ENCODE results near the gene TENM4. TPM values are rescaled to one million over a fixed set of nuclear protein-coding genes. Genes with fewer than 3 reads are reported as not detected.

TENM4 gene
- total RNA-seq, 4 donors from 2014 or later: 5.5 to 12.3 (median 8.9) TPM

- no peak for ATAC-seq
- Histone ChIP-seq H3K4me3 (no peak overlapping the region), H3K27ac (no peak overlapping the region), H3K4me1 (no peaks in the 10 kb centered on the region), H3K9me3 (peaks cover 0 to 6% (median 0%) of the 10 kb centered on the region in 3 donors), H3K27me3 (no peaks in the 10 kb centered on the region), H3K36me3 (no peaks in the 10 kb centered on the region)
- TF ChIP-seq POLR2AphosphoS5 (IDR thresholded peaks at IDR 0.05) (no peak), EP300 (IDR thresholded peaks at IDR 0.05) (no peak), POLR2A (IDR thresholded peaks at IDR 0.05) (no peak), CTCF (IDR thresholded peaks at IDR 0.05) (no peak)
- WGBS, 2 donors (ENCODE audit: low coverage in 1 of 2): 63 to 79% methylated on average over 1 to 2 of the region's 3 CpGs
Observed at GRCh38 chr11:79381036-79381435, 59.8 kb downstream of the TENM4 start.

DNA sequence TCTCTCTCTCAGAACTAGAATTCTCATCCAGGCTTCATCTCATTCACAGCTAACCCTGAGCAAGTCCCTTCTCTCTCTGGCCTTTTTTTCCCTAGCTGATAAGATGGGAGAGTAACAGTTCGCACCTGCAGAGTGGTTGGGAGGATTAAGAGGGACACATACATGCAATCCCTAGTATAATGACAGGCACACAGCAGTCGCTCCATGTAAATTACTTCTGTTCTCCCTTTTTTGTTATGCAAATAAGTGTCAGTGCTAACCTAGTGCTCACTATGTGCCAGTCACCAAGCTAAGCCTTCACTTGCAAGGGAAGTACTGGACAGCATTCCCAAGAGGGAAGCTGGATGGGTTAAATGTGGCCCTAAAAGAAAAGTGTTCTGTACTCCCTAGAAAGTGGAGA, 63.4 kb downstream of the TENM4 start:
- WGBS, 2 donors (ENCODE audit: low coverage in 1 of 2): 65 to 100% methylated on average over 1 to 2 of the region's 2 CpGs
- Histone ChIP-seq H3K27me3 (no peaks in the 10 kb centered on the region), H3K36me3 (no peaks in the 10 kb centered on the region), H3K4me1 (no peaks in the 10 kb centered on the region), H3K9me3 (peaks cover 0 to 6% (median 0%) of the 10 kb centered on the region in 3 donors), H3K27ac (no peak overlapping the region), H3K4me3 (no peak overlapping the region)
- no peak for ATAC-seq
- TF ChIP-seq CTCF (IDR thresholded peaks at IDR 0.05): no peak
- no peak for TF ChIP-seq POLR2AphosphoS5 (IDR thresholded peaks at IDR 0.05)
- TF ChIP-seq POLR2A (IDR thresholded peaks at IDR 0.05): no peak
- TF ChIP-seq EP300 (IDR thresholded peaks at IDR 0.05): no peak

DNA sequence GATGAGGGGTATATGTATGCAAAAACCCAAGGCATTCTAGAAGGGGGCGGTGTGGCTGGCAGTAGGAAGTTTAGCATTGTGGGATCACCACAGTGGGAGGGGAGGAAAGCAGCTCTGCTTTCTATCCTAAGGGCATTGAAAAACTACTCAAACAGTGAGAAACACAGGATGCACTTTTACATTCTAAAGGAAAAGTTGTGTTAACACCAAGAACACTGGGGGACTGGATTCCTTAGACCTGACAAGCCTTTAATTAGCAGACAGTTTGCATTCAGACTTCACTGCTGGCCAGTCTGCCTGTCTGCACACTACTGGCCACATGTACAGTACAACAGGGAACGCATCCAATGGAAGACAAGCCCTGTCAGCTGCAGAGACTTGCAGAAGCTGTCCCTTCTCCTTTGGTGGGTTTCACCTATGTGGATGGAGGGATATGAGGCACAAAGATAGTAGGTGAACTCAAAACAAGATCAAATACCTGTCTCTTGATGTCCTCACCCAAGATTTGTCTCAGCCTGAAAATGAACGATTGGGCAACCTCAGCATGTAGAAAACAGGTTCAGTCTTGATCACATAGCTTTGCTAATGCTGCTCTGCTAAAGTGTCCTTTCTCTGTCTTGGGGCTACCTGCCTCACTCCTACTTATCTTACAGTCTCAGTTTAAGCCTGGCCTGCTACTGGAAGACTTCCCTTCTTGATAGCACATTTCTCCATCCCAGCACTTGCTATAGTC, 64.8 kb downstream of the TENM4 start:
- 67 to 74% methylated on average over 1 to 3 of the region's 3 CpGs for WGBS, 2 donors (ENCODE audit: low coverage in 1 of 2)
- Histone ChIP-seq H3K4me3 (no peak overlapping the region), H3K36me3 (no peaks in the 10 kb centered on the region), H3K9me3 (peaks cover 0 to 6% (median 0%) of the 10 kb centered on the region in 3 donors), H3K27me3 (no peaks in the 10 kb centered on the region), H3K27ac (no peak overlapping the region), H3K4me1 (no peaks in the 10 kb centered on the region)
- no peak for TF ChIP-seq EP300 (IDR thresholded peaks at IDR 0.05)
- no peak for TF ChIP-seq CTCF (IDR thresholded peaks at IDR 0.05)
- no peak for TF ChIP-seq POLR2A (IDR thresholded peaks at IDR 0.05)
- no peak for TF ChIP-seq POLR2AphosphoS5 (IDR thresholded peaks at IDR 0.05)
- ATAC-seq: no peak

- peaks cover 0 to 6% (median 0%) of the 10 kb centered on the region in 3 donors for H3K9me3 ChIP-seq
- TF ChIP-seq POLR2AphosphoS5 (IDR thresholded peaks at IDR 0.05): no peak
- TF ChIP-seq POLR2A (IDR thresholded peaks at IDR 0.05): no peak
- no peak for TF ChIP-seq CTCF (IDR thresholded peaks at IDR 0.05)
- TF ChIP-seq EP300 (IDR thresholded peaks at IDR 0.05): no peak
- no peak for ATAC-seq
- H3K36me3 ChIP-seq: no peaks in the 10 kb centered on the region
- H3K27me3 ChIP-seq: no peaks in the 10 kb centered on the region
- 72% methylated on average over 7 of the region's 7 CpGs for WGBS, 2 donors (ENCODE audit: low coverage in 1 of 2)
- H3K4me3 ChIP-seq: no peak overlapping the region
- H3K27ac ChIP-seq: no peak overlapping the region
- H3K4me1 ChIP-seq: no peaks in the 10 kb centered on the region
Observed at GRCh38 chr11:79374727-79375126, 66.1 kb downstream of the TENM4 start.

DNA sequence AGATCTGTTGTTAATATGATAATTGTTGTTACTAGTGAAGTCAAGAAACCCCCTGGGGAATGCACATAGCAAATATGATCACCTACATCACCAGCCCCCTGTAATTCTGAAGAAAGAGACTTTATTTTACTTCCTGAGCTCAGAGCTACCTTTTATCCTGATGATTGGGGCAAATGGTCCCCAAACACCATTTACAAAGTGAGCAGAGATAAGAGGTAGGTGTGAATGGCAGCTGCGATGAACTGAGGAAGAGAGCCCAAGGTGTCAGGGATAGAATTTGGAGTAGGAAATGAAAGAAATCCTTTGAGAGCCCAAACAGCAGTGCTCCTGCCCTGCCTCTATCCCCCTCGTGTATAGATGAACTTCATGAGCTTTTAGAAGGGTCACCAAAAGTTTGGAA, 69.1 kb downstream of the TENM4 start:
- H3K4me3 ChIP-seq: no peak overlapping the region
- no peak for ATAC-seq
- H3K9me3 ChIP-seq: peaks cover 0 to 1% (median 0%) of the 10 kb centered on the region in 3 donors
- no peak for TF ChIP-seq POLR2AphosphoS5 (IDR thresholded peaks at IDR 0.05)
- no peak for TF ChIP-seq CTCF (IDR thresholded peaks at IDR 0.05)
- TF ChIP-seq EP300 (IDR thresholded peaks at IDR 0.05): no peak
- no peak for TF ChIP-seq POLR2A (IDR thresholded peaks at IDR 0.05)
- H3K4me1 ChIP-seq: no peaks in the 10 kb centered on the region
- WGBS, 2 donors (ENCODE audit: low coverage in 1 of 2): 33 to 51% methylated on average over 1 to 2 of the region's 2 CpGs
- H3K27me3 ChIP-seq: no peaks in the 10 kb centered on the region
- no peak overlapping the region for H3K27ac ChIP-seq
- H3K36me3 ChIP-seq: no peaks in the 10 kb centered on the region
